ENCODE measurements around the gene FKBP9. TPM values are rescaled to one million over a fixed set of nuclear protein-coding genes. Genes with fewer than 3 reads are reported as not detected.
"Not testable (repeated sequence)": the region's sequence is repeated elsewhere in the genome, so short reads cannot be mapped to it uniquely, and the experiment has no call there.

FKBP9 gene
- polyA plus RNA-seq, 10 donors, result 135 to 257 (median 167) TPM

GRCh38 chr7:32999380-32999779, 42.1 kb downstream of the FKBP9 start:
- DNase-seq, result not testable (repeated sequence)

- DNase-seq, result not testable (repeated sequence)
Observed at GRCh38 chr7:33003111-33003510, 45.9 kb downstream of the FKBP9 start.

- not testable (repeated sequence) for DNase-seq
Observed at GRCh38 chr7:33004104-33004616, 46.9 kb downstream of the FKBP9 start.

- DNase-seq, result not testable (repeated sequence)
Observed at GRCh38 chr7:33005193-33005592, 48.0 kb downstream of the FKBP9 start.

GRCh38 chr7:33005690-33006089, 48.5 kb downstream of the FKBP9 start:
- DNase-seq, result not testable (repeated sequence)

GRCh38 chr7:33009734-33010133, 52.5 kb downstream of the FKBP9 start:
- DNase-seq, result no peak

- DNase-seq, result no peak
Observed at GRCh38 chr7:33012364-33012763, 55.1 kb downstream of the FKBP9 start.

- no peak for DNase-seq
Observed at GRCh38 chr7:33024189-33024757, 67.0 kb downstream of the FKBP9 start.

GRCh38 chr7:33035776-33036175, 78.5 kb downstream of the FKBP9 start:
- no peak for DNase-seq

- peak in 1 of 3 donors; percentile 19 for DNase-seq
Observed at GRCh38 chr7:33038639-33039038, 81.4 kb downstream of the FKBP9 start.

GRCh38 chr7:33039257-33039902, 82.1 kb downstream of the FKBP9 start:
- DNase-seq, result peak in 1 of 3 donors; percentile 63

- DNase-seq, result no peak
Observed at GRCh38 chr7:33039903-33040292, 82.7 kb downstream of the FKBP9 start.

- DNase-seq, result peak in 1 of 3 donors; percentile 28
Observed at GRCh38 chr7:33040803-33041516, 83.7 kb downstream of the FKBP9 start.

GRCh38 chr7:33041631-33042428, 84.6 kb downstream of the FKBP9 start:
- no peak for DNase-seq

GRCh38 chr7:33043501-33044400, 86.5 kb downstream of the FKBP9 start:
- DNase-seq, result no peak

- peak in 1 of 3 donors; percentile 20 for DNase-seq
Observed at GRCh38 chr7:33044401-33044718, 87.1 kb downstream of the FKBP9 start.

GRCh38 chr7:33044986-33045385, 87.7 kb downstream of the FKBP9 start:
- DNase-seq, result peak in 1 of 3 donors; percentile 14

GRCh38 chr7:33048257-33048656, 91.0 kb downstream of the FKBP9 start:
- no peak for DNase-seq

- DNase-seq, result no peak
Observed at GRCh38 chr7:33048704-33049103, 91.5 kb downstream of the FKBP9 start.

- peak; percentile 49 to 80 (median 57) for DNase-seq
Observed at GRCh38 chr7:33050535-33051318, 93.5 kb downstream of the FKBP9 start.

All from muscle of back (tissue), 11 donors.